Adipose tissue (tissue), 3 donors: ENCODE results near the gene COL8A1. TPM values are rescaled to one million over a fixed set of nuclear protein-coding genes. Genes with fewer than 3 reads are reported as not detected.

ENCODE experiments used
- H3K27ac ChIP-seq: one replicate; pipeline ENCODE4 v1.5.1; 2013; ENCODE audit warnings: low read depth, low read length
- WGBS, 3 donors: extraction: QIAGEN DNeasy Blood & Tissue Kit; methylation state at CpG; one replicate each; pipeline ENCODE4 v1.1.7; 2013; 5-methylcytosine and 5-hydroxymethylcytosine counted together
- polyA plus RNA-seq, 3 donors: library from polyadenylated mRNA; stranded (reverse); fragments of 200-250 nt; gene quantifications; one replicate each; pipeline ENCODE4 v1.2.3, GENCODE V29; 2013
- donor health status: healthy with polysubstance abuse.
- donor health status: Bipolar disorder and iron deficiency.
- donor health status: healthy.

Gene COL8A1
- polyA plus RNA-seq, 3 donors, result 0.60 to 12.7 (median 11.7) TPM

- WGBS, 3 donors, result 89 to 95% (median 92%) methylated on average over 5 of the region's 5 CpGs
- no peak overlapping the region for H3K27ac ChIP-seq
Observed at GRCh38 chr3:99696497-99696896, 58.1 kb downstream of the COL8A1 start.

- H3K27ac ChIP-seq, result no peak overlapping the region
- 76 to 98% (median 94%) methylated on average over 5 of the region's 5 CpGs for WGBS, 3 donors
Observed at GRCh38 chr3:99697250-99697649, 58.9 kb downstream of the COL8A1 start.

GRCh38 chr3:99698932-99699331 lies 60.5 kb downstream of the COL8A1 start:
- no peak overlapping the region for H3K27ac ChIP-seq
- 58 to 61% (median 59%) methylated on average over 2 of the region's 2 CpGs for WGBS, 3 donors

GRCh38 chr3:99699841-99700240 lies 61.4 kb downstream of the COL8A1 start:
- no peak overlapping the region for H3K27ac ChIP-seq
- 79 to 87% (median 86%) methylated on average over 9 of the region's 9 CpGs for WGBS, 3 donors

GRCh38 chr3:99700631-99701268 lies 62.4 kb downstream of the COL8A1 start:
- 73 to 77% (median 76%) methylated on average over 8 of the region's 8 CpGs for WGBS, 3 donors
- H3K27ac ChIP-seq, result no peak overlapping the region

GRCh38 chr3:99702953-99703943 lies 64.9 kb downstream of the COL8A1 start:
- 72 to 80% (median 79%) methylated on average over 7 of the region's 7 CpGs for WGBS, 3 donors
- no peak overlapping the region for H3K27ac ChIP-seq

GRCh38 chr3:99704417-99704816 lies 66.0 kb downstream of the COL8A1 start:
- H3K27ac ChIP-seq, result no peak overlapping the region
- 48 to 64% (median 62%) methylated on average over 2 of the region's 2 CpGs for WGBS, 3 donors

GRCh38 chr3:99706410-99706809 lies 68.0 kb downstream of the COL8A1 start:
- no peak overlapping the region for H3K27ac ChIP-seq
- 59 to 70% (median 68%) methylated on average over 1 of the region's 1 CpG for WGBS, 3 donors

GRCh38 chr3:99708207-99708745 lies 69.9 kb downstream of the COL8A1 start:
- 67 to 76% (median 74%) methylated on average over 4 of the region's 4 CpGs for WGBS, 3 donors
- H3K27ac ChIP-seq, result no peak overlapping the region

- no peak overlapping the region for H3K27ac ChIP-seq
- 81 to 97% (median 87%) methylated on average over 1 of the region's 1 CpG for WGBS, 3 donors
Observed at GRCh38 chr3:99709686-99710085, 71.3 kb downstream of the COL8A1 start.

- 85 to 94% (median 93%) methylated on average over 3 of the region's 3 CpGs for WGBS, 3 donors
- H3K27ac ChIP-seq, result no peak overlapping the region
Observed at GRCh38 chr3:99710094-99710493, 71.7 kb downstream of the COL8A1 start.

GRCh38 chr3:99711351-99711750 lies 73.0 kb downstream of the COL8A1 start:
- WGBS, 3 donors, result 36 to 61% (median 49%) methylated on average over 4 of the region's 4 CpGs
- no peak overlapping the region for H3K27ac ChIP-seq

GRCh38 chr3:99712291-99712954 lies 74.0 kb downstream of the COL8A1 start:
- 62 to 72% (median 71%) methylated on average over 5 of the region's 5 CpGs for WGBS, 3 donors
- no peak overlapping the region for H3K27ac ChIP-seq

GRCh38 chr3:99713440-99713839 lies 75.0 kb downstream of the COL8A1 start:
- 48 to 83% (median 79%) methylated on average over 5 of the region's 5 CpGs for WGBS, 3 donors
- no peak overlapping the region for H3K27ac ChIP-seq

GRCh38 chr3:99714146-99714545 lies 75.8 kb downstream of the COL8A1 start:
- no peak overlapping the region for H3K27ac ChIP-seq
- WGBS, 3 donors, result 59 to 65% (median 60%) methylated on average over 1 of the region's 1 CpG

GRCh38 chr3:99714575-99714974 lies 76.2 kb downstream of the COL8A1 start:
- WGBS, 3 donors, result 61 to 91% (median 88%) methylated on average over 2 of the region's 2 CpGs
- no peak overlapping the region for H3K27ac ChIP-seq

- 55 to 75% (median 63%) methylated on average over 3 of the region's 3 CpGs for WGBS, 3 donors
- no peak overlapping the region for H3K27ac ChIP-seq
Observed at GRCh38 chr3:99716463-99716995, 78.1 kb downstream of the COL8A1 start.

- WGBS, 3 donors, result 31 to 45% (median 43%) methylated on average over 8 of the region's 8 CpGs
- no peak overlapping the region for H3K27ac ChIP-seq
Observed at GRCh38 chr3:99720985-99721632, 82.7 kb downstream of the COL8A1 start.
